Endometrial microvascular endothelial cells (primary cell): ENCODE measurements around the gene METTL25B. TPM values are rescaled to one million over a fixed set of nuclear protein-coding genes. Genes with fewer than 3 reads are reported as not detected.
"Not testable (repeated sequence)": the region's sequence is repeated elsewhere in the genome, so short reads cannot be mapped to it uniquely, and the experiment has no call there.

Experiments
- in situ Hi-C: cut with HindIII; loops from 2 replicates; pipeline ENCODE4 v1.10.0; 2017; ENCODE audit warnings: low sequenced_read_pairs, low pct_unique_long_range_greater_than_20kb; ENCODE audit errors: inconsistent ontology term
- total RNA-seq: library from RNA; depleted of rRNA; stranded (reverse); fragments of >200 nt; gene quantifications from one replicate; pipeline ENCODE4 v1.2.3, GENCODE V29; 2015; ENCODE audit errors: inconsistent ontology term

METTL25B gene
- total RNA-seq, 1 donor from 2014 or later, result 3.1 TPM

DNA sequence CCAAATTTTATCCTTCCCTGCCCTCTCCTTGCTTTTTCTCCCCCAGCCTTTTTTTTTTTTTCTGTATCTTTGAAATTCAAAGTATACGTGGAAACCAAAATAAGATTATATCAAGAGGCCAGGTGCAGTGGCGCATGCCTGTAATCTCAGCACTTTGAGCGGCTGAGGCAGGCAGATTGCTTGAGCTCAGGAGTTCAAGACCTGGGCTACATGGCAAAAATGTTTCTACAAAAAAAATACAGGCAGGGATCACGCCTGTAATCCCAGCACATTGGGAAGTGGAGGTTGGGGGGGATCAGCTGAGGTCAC lies 32.5 kb downstream of the METTL25B start:
- in situ Hi-C loops, result no loop called here

DNA sequence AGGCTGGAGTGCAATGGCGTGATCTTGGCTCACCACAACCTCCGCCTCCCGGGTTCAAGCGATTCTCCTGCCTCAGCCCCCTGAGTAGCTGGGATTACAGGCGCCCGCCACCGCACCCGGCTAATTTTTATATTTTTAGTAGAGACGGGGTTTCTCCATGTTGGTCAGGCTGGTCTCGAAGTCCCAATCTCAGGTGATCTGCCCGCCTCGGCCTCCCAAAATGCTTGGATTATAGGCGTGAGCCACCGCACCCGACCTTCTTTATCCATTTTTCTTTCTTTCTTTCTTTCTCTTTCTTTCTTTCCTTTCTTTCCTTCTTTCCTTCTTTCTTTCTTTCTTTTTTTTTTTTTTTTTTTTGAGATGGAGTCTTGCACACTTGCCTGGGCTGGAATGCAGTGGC lies 36.9 kb downstream of the METTL25B start:
- in situ Hi-C loops, result not testable (repeated sequence)

DNA sequence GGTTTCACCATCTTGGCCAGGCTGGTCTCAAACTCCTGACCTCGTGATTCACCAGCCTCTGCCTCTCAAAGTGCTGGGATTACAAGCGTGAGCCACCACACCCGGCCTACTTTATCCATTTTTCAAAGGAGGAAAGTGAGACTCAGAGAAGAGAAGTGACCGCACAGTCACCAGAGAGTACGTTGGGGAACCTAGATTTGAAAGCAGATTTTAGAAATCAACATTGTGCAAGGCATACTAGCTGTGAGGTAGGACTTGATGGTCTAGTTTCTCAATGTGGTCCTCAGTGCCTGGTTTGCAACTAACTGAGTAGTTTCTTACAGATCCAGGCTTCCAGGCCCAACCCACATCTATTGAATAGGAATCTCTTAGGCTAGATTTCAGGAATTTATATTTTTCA lies 37.4 kb downstream of the METTL25B start:
- in situ Hi-C loops, result no loop called here

DNA sequence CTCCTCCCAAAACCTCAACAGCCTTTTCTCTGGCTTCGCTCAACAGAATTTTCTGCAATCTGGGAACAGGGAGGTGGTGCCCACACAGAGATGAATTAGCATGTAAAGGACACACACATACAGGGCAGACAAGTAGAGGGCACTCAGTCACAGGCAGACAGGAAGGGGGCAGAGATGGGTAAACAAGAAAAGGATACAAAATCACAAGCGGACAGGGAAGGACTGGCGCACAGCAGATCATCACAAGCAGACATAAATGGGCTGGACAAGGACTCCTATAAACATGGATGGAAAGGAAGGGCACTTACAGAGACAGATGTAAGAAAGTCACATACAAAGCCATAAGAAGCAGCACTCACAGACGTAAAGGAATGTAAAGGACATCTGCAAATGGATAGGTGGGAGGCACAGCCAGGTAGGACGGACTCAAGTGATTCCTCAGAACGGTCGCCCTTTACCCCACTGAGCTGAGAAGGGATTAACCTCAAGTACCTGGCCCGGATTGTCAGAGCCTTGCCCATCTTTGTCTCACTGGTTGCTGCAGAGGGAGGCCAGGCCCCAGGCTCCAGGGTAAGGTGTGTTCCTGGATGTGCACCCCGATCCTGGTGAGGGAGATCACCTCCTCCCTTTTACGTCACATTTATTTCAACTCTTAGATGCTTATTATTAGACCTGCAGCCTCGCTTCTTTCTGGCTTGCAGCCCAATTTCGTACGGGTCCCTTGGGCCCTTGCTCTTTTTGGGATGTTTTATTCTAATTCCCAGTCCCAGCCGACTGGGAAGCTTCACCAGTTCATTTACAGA lies 38.2 kb downstream of the METTL25B start:
- in situ Hi-C loops, result no loop called here

DNA sequence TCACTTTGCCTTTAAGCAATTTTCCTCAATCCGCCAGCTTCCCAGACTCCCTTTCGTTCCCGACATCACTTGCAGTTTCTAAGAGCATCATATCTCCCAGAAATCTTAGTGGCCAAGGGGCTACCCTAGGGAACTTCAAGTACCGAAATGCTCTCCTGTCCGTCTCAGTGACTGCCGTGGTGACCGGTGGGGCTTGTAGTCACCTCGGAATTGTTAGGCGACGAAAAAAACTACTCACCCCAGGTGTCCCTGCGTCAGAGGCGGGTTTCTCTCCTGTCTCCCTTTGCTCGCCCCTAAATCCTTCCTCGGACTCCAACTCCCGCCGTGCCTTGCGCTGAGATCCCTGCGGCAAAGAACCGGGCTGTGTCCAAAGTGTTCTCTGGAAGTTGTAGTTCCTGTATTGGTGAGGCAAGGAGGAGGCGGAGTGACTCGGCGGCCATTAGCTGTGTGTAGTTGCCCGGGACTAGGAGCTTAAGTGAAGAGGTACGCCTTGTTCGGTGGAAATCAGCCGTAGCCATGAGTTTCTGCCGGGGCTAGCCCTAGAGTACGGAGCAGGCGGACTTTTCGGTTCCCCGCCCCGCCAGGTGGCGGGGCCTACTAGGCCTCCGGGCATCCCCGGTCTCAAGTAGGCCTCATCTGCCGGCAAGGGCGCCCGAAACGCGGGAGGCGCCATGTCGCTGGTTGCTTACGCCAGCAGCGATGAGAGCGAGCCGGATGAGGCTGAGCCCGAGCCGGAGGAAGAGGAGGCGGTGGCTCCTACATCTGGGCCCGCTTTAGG lies 39.0 kb downstream of the METTL25B start, which contains the start of gene PRCC:
Gene PRCC, plus strand, starts transcription at position 435 of the 778 bp plus-strand sequence. Its CDS starts 237 bp downstream, at position 672.
- in situ Hi-C loops, result no loop called here

DNA sequence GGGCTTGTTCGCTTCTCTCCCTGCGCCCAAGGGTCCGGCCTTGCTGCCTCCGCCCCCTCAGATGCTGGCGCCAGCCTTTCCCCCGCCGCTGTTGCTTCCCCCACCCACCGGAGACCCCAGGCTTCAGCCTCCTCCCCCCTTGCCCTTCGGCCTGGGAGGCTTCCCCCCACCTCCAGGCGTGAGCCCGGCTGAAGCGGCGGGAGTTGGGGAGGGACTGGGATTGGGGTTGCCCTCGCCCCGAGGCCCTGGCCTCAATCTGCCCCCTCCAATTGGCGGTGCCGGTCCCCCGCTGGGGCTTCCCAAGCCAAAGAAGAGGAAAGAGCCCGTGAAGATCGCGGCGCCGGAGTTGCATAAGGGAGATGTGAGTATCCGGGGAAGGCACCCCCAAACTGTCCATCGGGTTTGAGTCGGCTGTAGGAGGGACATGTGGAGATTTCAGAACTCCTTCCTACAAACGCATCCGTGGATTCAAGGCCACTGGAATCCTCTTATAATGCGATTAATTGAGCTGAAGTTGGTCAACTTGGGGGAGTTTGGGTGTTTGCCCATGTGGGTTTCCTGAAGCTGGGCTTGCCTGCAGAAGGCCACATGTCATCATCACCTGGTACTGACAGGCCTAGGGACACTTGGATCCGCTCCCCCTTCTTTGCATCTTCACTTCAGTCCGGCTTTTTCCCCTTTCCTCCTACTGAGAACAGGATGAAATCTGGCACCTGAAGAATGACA lies 39.8 kb downstream of the METTL25B start:
- in situ Hi-C loops, result no loop called here

DNA sequence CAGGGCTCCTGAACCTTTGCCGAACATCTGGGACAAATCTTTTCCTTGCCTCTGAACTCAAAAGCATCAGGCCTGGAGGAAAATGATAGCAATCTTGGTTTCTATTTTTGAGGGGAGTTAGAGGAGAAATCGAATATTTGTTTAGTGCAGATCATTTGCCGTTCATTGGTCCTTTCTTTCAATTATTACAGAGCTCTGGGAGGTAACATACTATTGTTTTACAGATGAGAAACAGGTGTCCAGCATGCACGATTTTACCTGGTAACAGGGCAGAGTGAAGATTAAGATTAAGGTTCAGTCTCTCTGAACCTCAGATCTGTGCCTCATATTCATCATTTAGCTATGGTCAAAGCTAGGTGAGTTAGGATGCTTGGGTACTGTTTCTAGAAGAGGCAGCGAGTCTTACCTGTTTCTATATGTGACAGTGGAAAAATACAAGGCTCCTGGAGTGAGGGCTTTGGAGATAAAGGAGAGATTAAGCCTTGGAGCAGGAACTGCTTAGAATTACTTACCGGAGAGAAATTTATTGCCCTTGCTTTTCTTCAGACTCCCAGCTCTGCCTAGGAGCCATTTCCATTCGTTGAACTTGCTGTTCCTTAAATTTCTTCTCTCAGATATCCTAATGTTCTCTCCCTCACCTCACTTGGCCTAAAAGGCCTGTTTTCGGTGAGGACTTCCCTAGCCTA lies 40.5 kb downstream of the METTL25B start:
- in situ Hi-C loops, result no loop called here

DNA sequence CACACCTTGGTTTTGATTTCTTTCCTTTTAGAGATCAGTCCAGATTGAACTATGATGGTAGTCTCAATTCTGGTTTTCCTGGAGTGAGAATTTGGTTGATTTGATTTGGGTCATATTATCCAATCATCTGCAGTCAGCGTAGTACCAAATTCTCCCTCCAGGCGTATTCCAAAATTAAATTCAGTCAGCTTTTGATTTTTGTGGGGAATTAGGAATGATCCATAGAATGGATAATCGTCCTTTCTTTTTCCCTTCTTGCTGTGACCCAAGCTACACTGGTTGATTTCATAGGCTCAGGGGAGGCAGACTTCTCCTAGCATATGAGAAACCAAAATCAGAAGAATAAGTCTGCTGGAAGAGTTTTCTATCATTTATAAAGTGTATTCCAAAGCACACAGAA lies 44.0 kb downstream of the METTL25B start:
- in situ Hi-C loops, result no loop called here

DNA sequence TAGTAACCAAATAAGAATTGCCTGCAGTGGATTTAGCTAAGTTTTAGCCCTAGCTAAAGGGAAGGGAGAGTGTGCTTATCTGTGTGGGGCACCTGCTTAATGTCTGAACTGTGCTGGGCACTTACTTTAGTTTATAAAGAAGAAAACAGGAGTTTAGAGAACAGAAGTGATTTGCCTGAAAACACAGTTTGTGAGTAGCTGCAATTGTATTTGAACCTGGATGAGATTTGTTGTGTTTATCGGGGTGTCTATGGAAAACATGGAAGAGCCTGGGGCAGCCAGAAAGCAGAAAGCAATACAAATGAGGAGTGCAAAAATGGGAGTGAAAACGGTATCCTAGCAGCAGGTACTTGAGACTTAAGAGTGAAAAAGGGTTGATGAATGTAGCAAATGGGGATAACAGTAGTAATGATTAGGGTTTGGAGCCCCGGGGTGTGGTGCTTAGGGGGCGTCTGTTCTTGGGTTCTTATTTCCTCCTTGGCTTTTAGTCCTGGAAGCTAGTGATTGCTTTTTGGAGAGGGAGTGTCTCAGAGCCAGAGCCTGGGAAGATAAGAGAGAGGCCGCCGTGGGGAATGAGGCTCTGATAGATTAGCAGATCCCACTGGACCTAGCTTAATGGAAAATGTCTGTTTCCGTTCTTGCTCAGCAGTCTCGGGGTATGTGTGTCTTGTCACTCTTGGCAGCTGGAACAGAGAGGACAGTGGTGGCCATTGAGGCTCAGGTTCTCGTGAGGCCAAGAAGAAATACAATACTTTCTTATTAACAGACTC lies 44.6 kb downstream of the METTL25B start:
- in situ Hi-C loops, result no loop called here

DNA sequence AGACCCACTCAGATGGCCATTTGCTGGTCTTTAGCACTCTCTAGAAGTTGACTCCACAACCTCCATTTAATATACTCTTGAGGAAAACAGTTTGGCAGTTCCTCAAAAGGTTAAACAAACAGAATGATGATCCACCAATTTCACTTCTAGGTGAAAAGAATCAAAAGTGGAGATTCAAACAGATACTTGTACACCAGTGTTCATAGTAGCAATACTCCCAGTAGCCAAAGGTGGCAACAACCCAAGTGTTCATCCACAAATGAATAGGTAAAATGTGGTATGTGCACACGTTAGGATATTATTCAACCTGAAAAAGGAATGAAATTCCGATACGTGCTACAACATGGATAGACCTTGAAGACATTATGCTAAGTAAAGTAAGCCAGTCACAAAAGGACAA lies 45.3 kb downstream of the METTL25B start:
- in situ Hi-C loops, result no loop called here

DNA sequence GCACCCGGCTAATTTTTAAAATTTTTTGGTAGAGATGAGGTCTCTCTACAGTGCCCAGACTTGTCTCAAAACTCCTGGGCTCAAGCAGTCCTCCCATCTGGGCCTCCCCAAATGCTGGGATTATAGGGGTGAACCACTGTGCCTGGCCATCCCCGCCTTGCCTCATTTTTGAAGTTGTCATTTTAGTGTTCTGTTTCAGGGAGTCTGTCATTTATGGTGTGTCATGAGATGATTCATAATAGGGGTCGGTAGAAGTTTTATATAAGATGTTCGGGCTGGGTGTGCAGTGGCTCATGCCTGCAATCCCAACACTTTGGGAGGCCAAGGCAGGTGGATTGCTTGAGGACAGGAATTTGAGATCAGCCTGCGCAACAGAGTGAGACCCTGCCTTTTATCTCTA lies 47.5 kb downstream of the METTL25B start:
- in situ Hi-C loops, result no loop called here

DNA sequence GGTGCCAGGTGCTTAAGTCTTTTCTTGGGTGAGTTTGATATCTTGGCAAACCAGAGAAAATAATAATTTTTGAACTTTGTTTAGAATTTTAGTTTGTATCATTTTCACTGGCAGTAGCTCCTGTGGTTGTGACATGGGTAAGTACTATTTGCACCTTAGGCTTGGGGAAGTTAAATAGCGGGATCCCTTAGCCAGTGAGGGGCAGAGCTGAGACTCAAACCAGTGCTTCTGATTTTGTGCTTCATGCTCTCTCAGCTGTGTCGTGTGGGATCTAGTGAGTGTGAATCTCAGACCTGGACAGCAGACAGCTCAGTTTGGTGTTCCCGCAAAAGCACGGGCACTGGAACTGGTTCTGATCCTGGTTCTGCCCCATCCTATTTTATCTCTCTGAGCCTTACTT lies 48.7 kb downstream of the METTL25B start:
- in situ Hi-C loops, result no loop called here

DNA sequence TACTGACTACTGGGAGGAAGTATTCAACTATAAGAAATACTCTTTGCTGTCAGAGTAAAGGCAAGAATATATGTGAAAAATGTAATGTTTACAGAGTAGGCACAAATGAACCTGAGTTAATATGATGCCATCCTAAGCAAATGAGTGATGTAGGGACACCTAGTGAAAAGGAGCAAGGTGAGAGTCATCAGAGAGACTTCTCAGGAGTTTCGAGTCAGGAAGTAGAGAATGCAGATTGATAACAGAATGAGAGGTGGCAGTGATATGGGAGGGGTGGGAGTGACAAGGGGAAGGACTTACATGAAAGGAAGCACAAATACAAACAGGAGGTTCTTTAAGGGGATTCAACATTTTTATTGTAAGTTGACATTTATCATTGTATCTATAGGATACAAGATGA lies 49.3 kb downstream of the METTL25B start:
- in situ Hi-C loops, result no loop called here

DNA sequence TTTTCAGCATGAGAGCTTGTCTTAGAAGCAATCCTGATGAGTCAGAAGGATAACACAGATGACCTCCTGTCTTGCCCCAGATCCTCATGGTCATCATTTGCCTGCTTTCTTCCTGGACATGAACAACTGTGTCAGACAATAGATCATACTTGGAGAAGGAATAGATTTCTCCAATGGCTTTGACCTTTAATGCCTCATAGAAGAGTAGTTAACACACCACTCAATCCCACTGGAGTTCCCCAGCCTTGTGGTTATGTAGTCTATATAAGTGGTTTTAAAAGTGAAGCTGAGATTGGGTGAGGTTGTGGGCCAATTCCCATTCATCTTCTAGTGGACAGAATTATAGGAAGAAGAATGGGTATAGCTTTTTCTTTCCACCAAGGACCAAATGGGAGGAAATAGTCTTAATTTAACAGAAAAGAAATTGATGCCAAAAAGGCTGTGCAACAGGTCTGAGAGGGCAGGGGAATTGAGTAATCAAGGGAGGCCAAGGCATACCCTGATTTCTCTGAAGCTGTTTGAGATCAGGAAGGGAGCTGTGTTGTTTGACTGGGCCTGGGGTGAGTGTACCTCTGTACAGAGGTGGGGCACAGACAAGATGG lies 53.4 kb downstream of the METTL25B start:
- in situ Hi-C loops, result no loop called here

DNA sequence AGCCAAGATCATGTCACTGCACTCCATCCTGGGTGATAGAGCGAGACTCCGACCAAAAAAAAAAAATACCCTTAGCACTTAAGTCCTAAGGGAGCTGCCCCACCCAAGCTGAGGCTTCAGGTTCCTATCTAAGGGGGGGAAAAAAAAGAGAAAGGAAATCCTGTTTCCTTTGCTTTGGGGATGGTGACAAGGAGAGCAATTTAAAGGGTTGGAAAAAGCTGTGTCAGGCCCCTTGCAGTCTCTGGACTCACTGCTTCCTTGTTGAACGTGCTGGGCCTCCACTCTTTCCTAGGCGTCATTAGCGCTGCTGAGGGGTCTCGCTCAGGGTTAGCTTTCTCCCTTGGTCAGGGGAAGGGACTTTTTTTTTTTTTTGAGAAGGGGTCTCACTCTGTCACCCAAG lies 57.2 kb downstream of the METTL25B start:
- in situ Hi-C loops, result no loop called here
